Endothelial cell of umbilical vein (primary cell): ENCODE results near the gene CR2. TPM values are rescaled to one million over a fixed set of nuclear protein-coding genes. Genes with fewer than 3 reads are reported as not detected.

ENCODE experiments used
- BruUV-seq: library from RNA; stranded (reverse); fragments of 400-500 nt; replicated peaks from 2 replicates; lab custom pipeline; 2021; lab: Mats Ljungman, UMichigan
- CTCF ChIA-PET: fragments of 300-600, 350-600 bp; sonication (Branson Sonifier 250); formaldehyde crosslinking; loops from one replicate; lab custom pipeline; 2021; ENCODE audit warnings: antibody characterized with exemption, inconsistent platforms; lab: Charles Lee
- POLR2A ChIA-PET: fragments of 300-600, 350-600 bp; sonication (Branson Sonifier 250); formaldehyde crosslinking; loops from one replicate; lab custom pipeline; 2021; ENCODE audit warnings: antibody characterized with exemption, inconsistent platforms; lab: Charles Lee
- DNase-seq: peaks from one replicate; pipeline ENCODE4 v3.0.0-alpha.2; 2011; ENCODE audit warnings: low read depth, low spot score
- FAIRE-seq: peaks from 2 replicates; lab custom pipeline; 2011; peaks lifted over from hg19 to GRCh38; lab: Jason Lieb, UNC
- H2AFZ ChIP-seq: 2 replicates; pipeline ENCODE4 v1.6.0; 2012; ENCODE audit warnings: low read depth, low read length, control low read depth, inconsistent platforms
- H3K27ac ChIP-seq: 2 replicates; pipeline ENCODE4 v1.5.1; 2011; ENCODE audit warnings: low read depth, mild to moderate bottlenecking, control low read depth, low read length, moderate library complexity; ENCODE audit not compliant: insufficient read depth
- H3K27me3 ChIP-seq, 2 experiments: 2 replicates each; pipeline versions ENCODE4 v1.6.0 to v1.6.1; 2011; ENCODE audit warnings: low read length in 2 of 2, mixed read lengths in 1 of 2; ENCODE audit not compliant: control insufficient read depth in 2 of 2, insufficient read depth in 2 of 2
- H3K36me3 ChIP-seq, 2 experiments: 2 replicates in 1 of 2; 3 replicates in 1 of 2; pipeline ENCODE4 v1.5.1; 2011; ENCODE audit warnings: low read length in 2 of 2, mild to moderate bottlenecking in 1 of 2, moderate library complexity in 1 of 2; ENCODE audit not compliant: control insufficient read depth in 2 of 2, insufficient read depth in 2 of 2; ENCODE audit errors: extremely low read depth in 1 of 2
- H3K4me1 ChIP-seq: 3 replicates; pipeline ENCODE4 v1.5.1; 2011; ENCODE audit warnings: mild to moderate bottlenecking, low read length; ENCODE audit not compliant: control insufficient read depth, insufficient read depth; ENCODE audit errors: extremely low read depth
- H3K4me2 ChIP-seq: 2 replicates; pipeline ENCODE4 v1.6.1; 2011; ENCODE audit warnings: low read length, control low read depth, mixed read lengths; ENCODE audit not compliant: insufficient read depth
- H3K4me3 ChIP-seq, 3 experiments: fragments of 200-600 bp in 1 of 3; sonication (generic), shearing (Covaris generic) in 1 of 3; replicated peaks in 1 of 3; 2 replicates each; pipeline ENCODE4 v1.5.1; 2011 to 2016; ENCODE audit warnings: control low read depth in 3 of 3, low read length in 3 of 3, mild to moderate bottlenecking in 2 of 3, inconsistent platforms in 1 of 3, low read depth in 1 of 3, moderate library complexity in 1 of 3; ENCODE audit not compliant: insufficient read depth in 1 of 3
- H3K79me2 ChIP-seq: 2 replicates; pipeline ENCODE4 v1.6.0; 2012; ENCODE audit warnings: low read length, inconsistent platforms; ENCODE audit not compliant: control insufficient read depth, insufficient read depth
- H3K9ac ChIP-seq: replicated peaks from 2 replicates; pipeline ENCODE3; 2011; ENCODE audit warnings: low read length, control low read depth; ENCODE audit not compliant: insufficient read depth; ENCODE audit errors: extremely low read depth
- H3K9me1 ChIP-seq: replicated peaks from 3 replicates; pipeline ENCODE4 v1.6.0; 2011; ENCODE audit warnings: mild to moderate bottlenecking, low read length; ENCODE audit not compliant: control insufficient read depth, insufficient read depth; ENCODE audit errors: extremely low read depth
- H3K9me3 ChIP-seq: replicated peaks from 2 replicates; pipeline ENCODE4 v1.5.1; 2012; ENCODE audit warnings: low read length, inconsistent platforms; ENCODE audit not compliant: control insufficient read depth, insufficient read depth
- H4K20me1 ChIP-seq: replicated peaks from 2 replicates; pipeline ENCODE3; 2011; ENCODE audit warnings: mild to moderate bottlenecking, low read length; ENCODE audit not compliant: control insufficient read depth, insufficient read depth; ENCODE audit errors: extremely low read depth
- CTCF ChIP-seq, 2 donors: IDR thresholded peaks; 1 replicate in 1 of 2; 2 replicates in 1 of 2; pipeline ENCODE4 v1.5.1; 2011; ENCODE audit warnings: low read length in 2 of 2, mild to moderate bottlenecking in 2 of 2, moderate library complexity in 2 of 2, control low read depth in 1 of 2, inconsistent platforms in 1 of 2, low read depth in 1 of 2; ENCODE audit not compliant: insufficient read depth in 1 of 2; ENCODE audit errors: extremely low read depth in 1 of 2
- EZH2 ChIP-seq: IDR thresholded peaks from 2 replicates; pipeline ENCODE4 v1.6.1; 2012; ENCODE audit warnings: borderline replicate concordance, low read depth, mild to moderate bottlenecking, moderate library complexity, low read length, inconsistent platforms; ENCODE audit not compliant: severe bottlenecking
- FOS ChIP-seq: IDR thresholded peaks from 2 replicates; pipeline ENCODE4 v1.6.1; 2011; ENCODE audit warnings: mild to moderate bottlenecking, low read length, moderate library complexity, borderline replicate concordance; ENCODE audit not compliant: insufficient read depth
- GATA2 ChIP-seq: IDR thresholded peaks from 2 replicates; pipeline ENCODE4 v1.7.0; 2011; ENCODE audit warnings: low read depth, mild to moderate bottlenecking, moderate library complexity, mixed read lengths, low read length; ENCODE audit not compliant: insufficient read length, insufficient read depth
- JUN ChIP-seq: IDR thresholded peaks from 2 replicates; pipeline ENCODE4 v1.6.1; 2011; ENCODE audit warnings: borderline replicate concordance, low read depth; ENCODE audit not compliant: insufficient read length, insufficient read depth
- MAX ChIP-seq: IDR thresholded peaks from 2 replicates; pipeline ENCODE4 v1.6.1; 2011; ENCODE audit not compliant: insufficient read depth, insufficient read length
- MYC ChIP-seq: IDR thresholded peaks from one replicate; pipeline ENCODE4 v1.6.1; 2011; ENCODE audit warnings: mild to moderate bottlenecking, low read depth, low read length
- POLR2A ChIP-seq: IDR thresholded peaks from 2 replicates; pipeline ENCODE4 v1.6.1; 2012; ENCODE audit warnings: low read depth, mild to moderate bottlenecking, control low read depth, low read length
- POLR2AphosphoS5 ChIP-seq: IDR thresholded peaks from 2 replicates; pipeline ENCODE4 v1.6.1; 2012; ENCODE audit warnings: low read depth, mild to moderate bottlenecking, control low read depth, low read length, moderate library complexity; ENCODE audit not compliant: insufficient read depth
- dilution Hi-C: fragments of 300-500 bp; cut with MboI; formaldehyde crosslinking; loops from one replicate; pipeline ENCODE4 v1.15.0; 2019; ENCODE audit warnings: low sequenced_read_pairs; ENCODE audit not compliant: extremely low pct_ligation_motif_present
- intact Hi-C: fragments of 100-400 bp; cut with micrococcal nuclease; formaldehyde crosslinking; loops from one replicate; pipeline ENCODE4 v1.10.0; 2022
- polyA plus RNA-seq, 4 experiments: library from polyadenylated mRNA; depleted of rRNA in 3 of 4; stranded (reverse) in 3 of 4; unstranded in 1 of 4; fragments of >200 nt; gene quantifications; 2 replicates each; pipeline versions ENCODE4 v1.2.1 to v1.2.3, GENCODE V29; 2011 to 2012; ENCODE audit warnings: missing spikeins in 1 of 4
- total RNA-seq: library from RNA; stranded (reverse); gene quantifications from 2 replicates; pipeline ENCODE4 v1.2.3, GENCODE V29; 2021

The CR2 gene
- total and polyA plus RNA-seq, 2 donors (not counting 3 experiments of a cell fraction or from before 2014, with no cell fraction given) = not detected

GRCh38 chr1:207501071-207501470 lies 46.9 kb downstream of the CR2 start:
- Histone ChIP-seq H3K4me1 (peaks cover under 1% of the 10 kb centered on the region), H4K20me1 (no peaks in the 10 kb centered on the region), H2AFZ (no peak overlapping the region), H3K79me2 (no peaks in the 10 kb centered on the region), H3K9me1 (no peaks in the 10 kb centered on the region), H3K9me3 (no peaks in the 10 kb centered on the region), H3K4me3 (no peak overlapping the region), H3K27ac (no peak overlapping the region), H3K9ac (no peak overlapping the region), H3K36me3 (no peaks in the 10 kb centered on the region), H3K27me3 (peaks cover 37 to 39% of the 10 kb centered on the region in 2 experiments), H3K4me2 (no peak overlapping the region)
- no peak for DNase-seq
- BruUV-seq = no TSS peak
- no peak for TF ChIP-seq EZH2
- no peak for TF ChIP-seq MYC
- no peak for TF ChIP-seq POLR2A
- TF ChIP-seq GATA2 = no peak
- no peak for TF ChIP-seq FOS
- dilution Hi-C loops (no loop called here), intact Hi-C loops (no loop called here)
- no peak for FAIRE-seq
- POLR2A ChIA-PET = no interaction called here
- CTCF ChIA-PET = interaction anchor here (0.8 kb wide), 1 partner anchor 95 kb away, joined by 3 read pairs; no protein-coding TSS in a partner anchor

GRCh38 chr1:207502726-207503125 lies 48.6 kb downstream of the CR2 start:
- H3K36me3 ChIP-seq = no peaks in the 10 kb centered on the region
- POLR2A ChIA-PET = interaction anchor here (0.6 kb wide), 1 partner anchor 21 kb away, joined by 3 read pairs; no protein-coding TSS in a partner anchor
- H3K9me1 ChIP-seq = no peaks in the 10 kb centered on the region
- TF ChIP-seq POLR2A (no peak), MYC (no peak), FOS (no peak), MAX (no peak), CTCF (IDR thresholded peaks at IDR 0.05; ENCODE audit: extremely low read depth in 1 of 2, insufficient read depth in 1 of 2, low read depth in 1 of 2, low read length in 2 of 2) (no peak), POLR2AphosphoS5 (no peak), GATA2 (no peak), EZH2 (no peak), JUN (no peak)
- no peak overlapping the region for H3K9ac ChIP-seq
- FAIRE-seq (no peak), DNase-seq (no peak)
- no peak overlapping the region for H3K4me3 ChIP-seq
- peaks cover 22 to 23% of the 10 kb centered on the region in 2 experiments for H3K27me3 ChIP-seq
- CTCF ChIA-PET = interaction anchor here (0.6 to 1.5 kb wide), 4 partner anchors 418 to 872 kb away, joined by 3 to 4 read pairs (median 4); no protein-coding TSS in a partner anchor
- no peak overlapping the region for H3K4me2 ChIP-seq
- H3K9me3 ChIP-seq = no peaks in the 10 kb centered on the region
- dilution Hi-C loops = no loop called here
- BruUV-seq = no TSS peak
- H3K79me2 ChIP-seq = no peaks in the 10 kb centered on the region
- no peaks in the 10 kb centered on the region for H4K20me1 ChIP-seq
- no peak overlapping the region for H3K27ac ChIP-seq
- no peak overlapping the region for H2AFZ ChIP-seq
- intact Hi-C loops = no loop called here
- H3K4me1 ChIP-seq = no peaks in the 10 kb centered on the region
